Kidney (tissue), 14 donors: ENCODE results near the gene CELSR3. TPM values are rescaled to one million over a fixed set of nuclear protein-coding genes. Genes with fewer than 3 reads are reported as not detected.

Source experiments
- DNase-seq, 5 donors: peaks; one replicate each; pipeline ENCODE4 v3.0.0-alpha.2; 2013 to 2020
- FAIRE-seq: peaks from 2 replicates; lab custom pipeline; 2012; peaks lifted over from hg19 to GRCh38; lab: Jason Lieb, UNC
- H3K27ac ChIP-seq, 2 donors: one replicate each; pipeline ENCODE4 v1.7.0; 2013; ENCODE audit warnings: low read depth in 2 of 2, low read length in 2 of 2, inconsistent platforms in 1 of 2
- H3K27me3 ChIP-seq: one replicate; pipeline ENCODE4 v1.7.1; 2013; ENCODE audit warnings: low read length, inconsistent platforms; ENCODE audit not compliant: control insufficient read depth, insufficient read depth
- H3K36me3 ChIP-seq, 3 donors: one replicate each; pipeline versions ENCODE4 v1.7.0 to v1.7.1; 2013; ENCODE audit warnings: low read length in 3 of 3, control low read depth in 1 of 3, inconsistent platforms in 1 of 3; ENCODE audit not compliant: insufficient read depth in 3 of 3, control insufficient read depth in 2 of 3
- H3K4me1 ChIP-seq, 3 donors: one replicate each; pipeline versions ENCODE4 v1.7.0 to v1.7.1; 2013; ENCODE audit warnings: low read length in 3 of 3, inconsistent platforms in 1 of 3, low read depth in 1 of 3; ENCODE audit not compliant: control insufficient read depth in 2 of 3, insufficient read depth in 2 of 3
- H3K4me3 ChIP-seq, 3 donors: one replicate each; pipeline versions ENCODE4 v1.7.0 to v1.8.1; 2013; ENCODE audit warnings: low read length in 3 of 3, control low read depth in 1 of 3, inconsistent platforms in 1 of 3
- H3K9ac ChIP-seq, 3 donors: one replicate each; pipeline versions ENCODE4 v1.7.0 to v1.7.1; 2013; ENCODE audit warnings: low read length in 3 of 3, control low read depth in 1 of 3, inconsistent platforms in 1 of 3
- H3K9me3 ChIP-seq, 3 donors: one replicate each; pipeline versions ENCODE4 v1.7.0 to v1.7.1; 2013; ENCODE audit warnings: low read length in 3 of 3, control low read depth in 1 of 3, inconsistent platforms in 1 of 3; ENCODE audit not compliant: control insufficient read depth in 2 of 3, insufficient read depth in 1 of 3
- CTCF ChIP-seq: IDR thresholded peaks from 3 replicates; pipeline ENCODE4 v1.5.1; 2012; ENCODE audit warnings: mild to moderate bottlenecking, moderate library complexity, borderline replicate concordance; ENCODE audit not compliant: insufficient read depth; ENCODE audit errors: extremely low read depth
- intact Hi-C: fragments of 100-400 bp; cut with DNase I; formaldehyde crosslinking; loops from one replicate; pipeline ENCODE4 v1.11.1; 2022
- polyA plus RNA-seq: library from polyadenylated mRNA; stranded (reverse); fragments of 350-450 nt; fragmentation: Illumina TruSeq; extraction: RNeasy Lipid Tissue Mini Kit (QIAGEN cat#74804); gene quantifications from one replicate; pipeline ENCODE4 v1.2.3, GENCODE V29; 2014; ENCODE audit warnings: low read depth, low replicate concordance; ENCODE audit not compliant: insufficient read depth
- total RNA-seq: library from RNA; stranded (reverse); fragmentation: NEBNext Ultra II Directional; extraction: Animal tissue kit (Norgen Biotek cat#: 25700); gene quantifications from one replicate; pipeline ENCODE4 v1.2.1, GENCODE V29; 2021
- donor health status: control.
- donor health status: control.
- donor health status: control.
- donor health status: control.
- donor health status: control.
- donor health status: DM: yes; HTN: yes; CAD: no.
- donor health status: Normal renal cell carcinoma (clear cell type).

The CELSR3 gene
- total and polyA plus RNA-seq, 2 donors from 2014 or later: 0.17 to 2.0 TPM

DNA sequence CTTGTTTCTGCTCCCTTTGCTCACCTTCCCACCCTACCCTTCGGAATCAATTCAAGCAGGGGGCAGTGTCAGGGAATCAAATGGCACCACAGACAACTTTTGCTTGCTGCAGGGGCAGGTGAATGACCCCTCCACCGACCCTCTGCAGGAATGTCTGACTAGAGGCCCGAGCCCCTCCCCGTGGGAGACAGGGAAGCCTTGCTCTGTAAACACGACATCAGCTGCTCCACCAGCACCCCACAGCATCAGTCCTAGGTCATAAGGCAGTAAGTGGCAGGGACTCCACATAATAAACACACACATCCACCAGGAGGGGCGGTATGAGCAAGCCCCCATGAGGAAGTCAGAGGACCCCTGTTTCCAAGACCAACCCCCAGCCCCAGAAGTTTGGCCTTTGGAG is 25.4 kb downstream of the CELSR3 start:
- DNase-seq (peak in 1 of 5 donors; percentile 16), FAIRE-seq (no peak)
- Histone ChIP-seq H3K27me3 (no peaks in the 10 kb centered on the region), H3K9me3 (no peaks in the 10 kb centered on the region), H3K36me3 (peaks cover 0 to 11% (median 2%) of the 10 kb centered on the region in 3 donors), H3K9ac (no peak overlapping the region), H3K4me1 (peaks cover 0 to 20% (median 5%) of the 10 kb centered on the region in 3 donors), H3K27ac (no peak overlapping the region), H3K4me3 (no peak overlapping the region)
- no peak for TF ChIP-seq CTCF
- intact Hi-C loops: no loop called here

DNA sequence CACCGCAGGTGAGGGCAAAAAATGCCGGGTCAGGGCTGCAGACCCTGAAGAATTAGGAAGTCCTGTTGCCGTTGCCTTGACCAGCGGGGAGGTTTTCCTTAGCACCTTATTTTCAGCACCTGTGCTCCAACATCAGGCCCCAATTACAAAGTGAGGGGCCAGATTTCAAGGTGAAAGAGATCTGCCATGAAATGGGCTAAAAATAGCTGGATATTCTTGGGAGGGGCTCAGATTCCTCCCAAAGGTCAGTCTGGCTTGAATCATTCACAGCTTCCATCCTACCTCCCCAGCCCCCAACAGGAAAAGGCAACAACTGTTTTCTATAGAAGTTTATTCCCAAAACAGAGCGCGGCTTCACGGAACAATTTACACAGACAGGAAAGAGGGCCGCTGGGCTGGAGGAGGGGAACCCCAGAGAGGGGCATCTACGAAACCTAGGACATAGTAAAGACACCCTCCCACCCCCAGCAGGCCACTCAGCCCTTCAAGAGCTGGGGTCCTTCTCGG is 26.5 kb downstream of the CELSR3 start:
- DNase-seq (peak in 1 of 5 donors; percentile 47), FAIRE-seq (no peak)
- Histone ChIP-seq H3K36me3 (peaks cover 0 to 19% (median 4%) of the 10 kb centered on the region in 3 donors), H3K9ac (peak overlapping the region in 2 of 3 donors; percentile 29 to 78), H3K27me3 (no peaks in the 10 kb centered on the region), H3K4me1 (peaks cover 0 to 21% (median 5%) of the 10 kb centered on the region in 3 donors), H3K27ac (no peak overlapping the region), H3K4me3 (peak overlapping the region in 2 of 3 donors; percentile 58 to 84), H3K9me3 (no peaks in the 10 kb centered on the region)
- no peak for TF ChIP-seq CTCF
- intact Hi-C loops: no loop called here

- Histone ChIP-seq H3K27me3 (no peaks in the 10 kb centered on the region), H3K9ac (peak within 1 kb of the TSS; percentile 16 to 83 (median 51)), H3K36me3 (peaks cover 0 to 27% (median 7%) of the 10 kb centered on the region in 3 donors), H3K4me3 (peak within 1 kb of the TSS; percentile 58 to 84 (median 72)), H3K4me1 (peaks cover 0 to 21% (median 5%) of the 10 kb centered on the region in 3 donors), H3K9me3 (no peaks in the 10 kb centered on the region), H3K27ac (peak within 1 kb of the TSS; percentile 54 to 74)
- DNase-seq (peak; percentile 97 to 99 (median 98)), FAIRE-seq (peak; percentile 27)
- TF ChIP-seq CTCF: peak; percentile 43
- intact Hi-C loops: no loop called here
Observed at GRCh38 chr3:48635222-48636021, 27.3 kb downstream of the CELSR3 start, which contains the start of gene SLC26A6. Gene SLC26A6 (minus strand): TSS chr3:48635461. CDS start chr3:48635393, 68 bp downstream.
